PFSK-1 (cell line): ENCODE measurements around the gene LSAMP.

Experiments used
- FOXP2 ChIP-seq: optimal IDR thresholded peaks from 2 replicates; pipeline ENCODE3; 2011; ENCODE audit warnings: borderline replicate concordance, control low read depth, inconsistent platforms; ENCODE audit not compliant: insufficient read depth; ENCODE audit errors: extremely low read length, extremely low read depth
- POLR2AphosphoS5 ChIP-seq: IDR thresholded peaks from 2 replicates; pipeline ENCODE4 v1.6.1; 2012; ENCODE audit warnings: low read depth, mild to moderate bottlenecking, control low read depth, low read length, moderate library complexity
- SIN3A ChIP-seq: IDR thresholded peaks from 2 replicates; pipeline ENCODE4 v1.6.1; 2012; ENCODE audit warnings: mild to moderate bottlenecking, low read length, moderate library complexity, borderline replicate concordance; ENCODE audit not compliant: insufficient read depth
- TAF1 ChIP-seq: IDR thresholded peaks from 2 replicates; pipeline ENCODE4 v1.6.1; 2012; ENCODE audit warnings: low read length, control low read depth, borderline replicate concordance; ENCODE audit not compliant: insufficient read depth
- TF ChIP-seq, protein P1 (sequence below), 2 experiments: IDR thresholded peaks; 2 replicates each; pipeline versions ENCODE4 v1.6.1 to v1.8.0; 2011 to 2012; ENCODE audit warnings: low read depth in 2 of 2, low read length in 2 of 2, control low read depth in 1 of 2, inconsistent platforms in 1 of 2, mild to moderate bottlenecking in 1 of 2, moderate library complexity in 1 of 2; ENCODE audit not compliant: insufficient read depth in 1 of 2

The LSAMP gene

DNA sequence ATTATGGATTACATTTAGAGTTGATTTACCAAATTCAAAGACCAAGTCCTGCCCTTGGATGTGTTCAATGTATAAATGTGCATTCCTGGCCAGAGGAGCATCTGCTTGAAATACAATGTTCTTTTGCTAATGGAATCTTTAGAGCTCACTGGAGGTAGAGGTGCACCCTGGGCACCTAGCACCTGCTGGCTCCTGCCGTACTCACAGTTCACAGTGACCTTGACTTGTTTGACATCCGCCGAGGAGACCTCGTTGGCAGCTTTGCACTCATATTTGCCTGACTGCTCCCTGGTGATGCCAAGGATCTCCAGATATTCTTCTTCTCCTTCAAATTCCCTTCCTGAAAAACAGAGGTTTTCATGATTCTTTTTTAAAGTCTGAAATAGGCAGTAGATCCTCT is 593.0 kb downstream of the LSAMP start:
- no peak for TF ChIP-seq FOXP2
- no peak for TF ChIP-seq TAF1
- no peak for TF ChIP-seq POLR2AphosphoS5
- TF ChIP-seq SIN3A, result no peak
- TF ChIP-seq, protein P1, sequence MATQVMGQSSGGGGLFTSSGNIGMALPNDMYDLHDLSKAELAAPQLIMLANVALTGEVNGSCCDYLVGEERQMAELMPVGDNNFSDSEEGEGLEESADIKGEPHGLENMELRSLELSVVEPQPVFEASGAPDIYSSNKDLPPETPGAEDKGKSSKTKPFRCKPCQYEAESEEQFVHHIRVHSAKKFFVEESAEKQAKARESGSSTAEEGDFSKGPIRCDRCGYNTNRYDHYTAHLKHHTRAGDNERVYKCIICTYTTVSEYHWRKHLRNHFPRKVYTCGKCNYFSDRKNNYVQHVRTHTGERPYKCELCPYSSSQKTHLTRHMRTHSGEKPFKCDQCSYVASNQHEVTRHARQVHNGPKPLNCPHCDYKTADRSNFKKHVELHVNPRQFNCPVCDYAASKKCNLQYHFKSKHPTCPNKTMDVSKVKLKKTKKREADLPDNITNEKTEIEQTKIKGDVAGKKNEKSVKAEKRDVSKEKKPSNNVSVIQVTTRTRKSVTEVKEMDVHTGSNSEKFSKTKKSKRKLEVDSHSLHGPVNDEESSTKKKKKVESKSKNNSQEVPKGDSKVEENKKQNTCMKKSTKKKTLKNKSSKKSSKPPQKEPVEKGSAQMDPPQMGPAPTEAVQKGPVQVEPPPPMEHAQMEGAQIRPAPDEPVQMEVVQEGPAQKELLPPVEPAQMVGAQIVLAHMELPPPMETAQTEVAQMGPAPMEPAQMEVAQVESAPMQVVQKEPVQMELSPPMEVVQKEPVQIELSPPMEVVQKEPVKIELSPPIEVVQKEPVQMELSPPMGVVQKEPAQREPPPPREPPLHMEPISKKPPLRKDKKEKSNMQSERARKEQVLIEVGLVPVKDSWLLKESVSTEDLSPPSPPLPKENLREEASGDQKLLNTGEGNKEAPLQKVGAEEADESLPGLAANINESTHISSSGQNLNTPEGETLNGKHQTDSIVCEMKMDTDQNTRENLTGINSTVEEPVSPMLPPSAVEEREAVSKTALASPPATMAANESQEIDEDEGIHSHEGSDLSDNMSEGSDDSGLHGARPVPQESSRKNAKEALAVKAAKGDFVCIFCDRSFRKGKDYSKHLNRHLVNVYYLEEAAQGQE (IDR thresholded peaks at IDR 0.05; ENCODE audit: insufficient read depth in 1 of 2, low read depth in 2 of 2, low read length in 2 of 2), result no peak

DNA sequence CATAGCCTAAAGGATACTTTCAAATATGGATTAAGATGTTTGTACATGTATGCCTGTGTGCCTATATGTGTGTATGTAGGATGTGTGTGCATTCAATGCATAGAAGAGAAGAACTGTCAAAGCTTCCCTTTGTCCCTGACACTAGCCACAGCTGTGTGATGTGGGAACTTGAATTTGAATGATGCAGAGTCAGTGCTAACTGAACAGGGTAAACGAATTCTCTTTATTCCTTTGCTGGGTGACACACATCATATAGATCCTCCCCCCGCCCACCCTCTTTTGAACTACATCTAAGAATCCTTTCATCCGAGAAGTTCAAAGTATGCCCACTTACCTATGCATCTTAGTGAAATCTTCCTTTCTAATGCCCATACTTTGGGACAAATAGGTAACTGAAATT is 593.7 kb downstream of the LSAMP start:
- TF ChIP-seq SIN3A (no peak), FOXP2 (no peak), TAF1 (no peak), POLR2AphosphoS5 (no peak)
- TF ChIP-seq, protein P1 (IDR thresholded peaks at IDR 0.05; ENCODE audit: insufficient read depth in 1 of 2, low read depth in 2 of 2, low read length in 2 of 2), result no peak

DNA sequence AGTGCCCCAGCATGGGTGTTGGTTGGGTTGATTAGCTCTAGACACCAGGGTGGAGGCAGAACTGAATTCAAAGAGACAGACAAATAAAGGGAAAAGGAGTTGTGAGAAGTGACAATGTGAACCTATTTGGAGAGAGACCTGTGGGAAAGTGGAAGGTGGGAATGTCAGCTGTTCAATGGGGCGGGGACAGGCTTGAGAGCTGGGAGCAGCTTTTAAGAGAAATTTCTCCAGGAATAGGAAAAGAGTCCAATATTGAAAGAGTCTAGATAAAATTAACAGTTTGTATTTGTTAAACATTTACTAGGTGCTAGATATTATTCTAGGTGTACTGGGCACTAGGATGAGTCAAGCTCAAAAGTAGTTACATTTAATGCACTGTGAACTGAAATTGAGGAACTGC is 596.6 kb downstream of the LSAMP start:
- TF ChIP-seq POLR2AphosphoS5 (no peak), FOXP2 (no peak), TAF1 (no peak), SIN3A (no peak)
- TF ChIP-seq, protein P1 (IDR thresholded peaks at IDR 0.05; ENCODE audit: insufficient read depth in 1 of 2, low read depth in 2 of 2, low read length in 2 of 2), result no peak

DNA sequence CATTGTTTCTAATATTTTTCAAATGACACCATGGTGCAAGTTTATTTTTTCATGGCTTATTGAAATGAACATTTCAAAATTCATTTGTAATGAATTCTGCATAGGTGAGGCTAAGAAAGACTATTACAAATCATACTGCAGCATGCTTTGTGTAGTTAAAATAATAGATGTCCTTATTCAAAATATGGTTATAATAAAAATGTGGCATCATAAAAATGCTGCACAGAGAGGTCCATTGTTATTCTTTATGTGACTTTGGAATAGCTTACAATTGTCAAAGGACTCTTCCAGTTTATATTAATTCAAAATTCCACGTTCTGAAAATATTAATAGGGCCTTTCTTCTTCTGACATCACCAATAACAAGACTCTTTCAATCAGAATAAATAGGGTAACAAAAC is 599.3 kb downstream of the LSAMP start:
- TF ChIP-seq, protein P1 (IDR thresholded peaks at IDR 0.05; ENCODE audit: insufficient read depth in 1 of 2, low read depth in 2 of 2, low read length in 2 of 2), result no peak
- TF ChIP-seq SIN3A (no peak), TAF1 (no peak), POLR2AphosphoS5 (no peak), FOXP2 (no peak)

DNA sequence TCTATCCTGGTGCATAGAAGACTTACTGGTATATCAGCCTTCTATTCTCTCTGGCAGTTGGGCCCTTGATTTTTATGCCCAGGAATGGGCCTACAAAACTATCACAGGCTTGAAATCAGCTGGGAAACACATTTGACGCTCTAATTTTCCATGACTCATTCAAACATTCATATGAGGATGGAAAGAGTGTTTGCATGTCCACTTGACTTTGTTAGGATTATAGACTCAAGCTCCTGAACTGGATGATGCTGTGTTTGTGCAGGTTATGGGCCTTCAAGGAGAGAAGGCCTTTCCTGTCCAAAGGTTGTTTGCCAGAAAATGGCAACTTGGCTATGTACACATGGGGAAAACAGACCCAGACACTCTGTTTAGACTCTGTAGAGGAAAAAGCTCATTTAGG is 602.1 kb downstream of the LSAMP start:
- TF ChIP-seq POLR2AphosphoS5 (no peak), SIN3A (no peak), TAF1 (no peak), FOXP2 (no peak)
- TF ChIP-seq, protein P1 (IDR thresholded peaks at IDR 0.05; ENCODE audit: insufficient read depth in 1 of 2, low read depth in 2 of 2, low read length in 2 of 2), result no peak
